ENCODE measurements around the gene CAMTA1.

CAMTA1 gene

DNA sequence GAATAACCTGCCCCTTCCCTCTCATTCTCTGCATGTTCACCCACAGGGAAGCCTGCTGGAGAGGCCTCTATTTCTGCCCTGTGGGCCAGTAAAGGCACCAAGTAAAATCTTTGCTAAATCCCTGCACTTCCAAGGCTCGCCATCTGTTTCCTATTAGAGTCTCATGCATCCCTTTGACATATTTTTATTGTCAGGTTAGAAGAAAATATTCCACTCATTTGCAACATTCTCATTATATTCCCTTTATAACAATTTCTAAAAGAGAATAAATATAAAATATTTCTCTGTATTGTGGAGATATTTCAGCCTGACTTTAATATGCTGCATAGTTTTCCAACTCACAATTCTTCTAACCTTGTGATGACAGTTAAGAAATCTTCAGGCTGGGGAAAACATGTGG lies 645.4 kb downstream of the CAMTA1 start:
- DNase-seq = no peak

DNA sequence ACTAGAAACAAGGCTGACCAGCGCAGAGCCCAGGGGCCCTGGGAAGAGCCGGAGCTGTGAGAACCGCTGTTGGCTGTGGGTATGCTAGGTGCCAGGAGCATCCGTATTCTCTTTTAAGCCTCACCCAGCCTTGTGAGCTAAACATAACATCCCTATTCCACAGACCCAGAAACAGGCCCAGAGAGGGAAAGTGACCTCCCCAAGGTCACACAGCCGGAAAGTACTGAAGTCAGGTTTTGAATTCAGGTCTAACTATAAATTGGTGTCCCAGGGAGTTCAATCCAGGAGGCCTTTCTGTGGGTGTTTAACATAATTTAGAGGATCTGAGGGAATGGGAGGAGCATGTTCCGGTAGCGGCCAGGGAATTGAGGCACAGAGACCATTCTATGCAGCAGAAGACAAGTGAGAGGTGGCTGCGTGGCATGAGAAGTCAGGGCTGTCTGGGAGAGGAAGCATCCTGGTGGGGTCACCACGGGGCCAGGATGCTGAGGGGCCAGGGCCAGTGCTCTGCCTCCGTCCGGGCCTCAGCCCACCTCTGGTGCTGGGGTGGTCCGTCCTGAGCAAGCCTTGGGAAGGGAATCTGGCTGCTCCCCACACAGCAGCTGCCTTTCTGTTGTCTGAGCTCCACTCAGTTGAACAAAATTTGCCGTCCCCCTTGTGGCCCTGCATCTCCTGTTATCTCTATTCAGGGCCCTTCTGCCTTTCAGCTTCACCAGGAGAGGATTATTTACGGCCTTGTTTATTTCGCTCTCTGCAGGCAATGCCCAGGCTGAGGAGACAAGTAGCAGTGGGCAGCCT lies 647.0 kb downstream of the CAMTA1 start:
- peak; percentile 24 for DNase-seq

DNA sequence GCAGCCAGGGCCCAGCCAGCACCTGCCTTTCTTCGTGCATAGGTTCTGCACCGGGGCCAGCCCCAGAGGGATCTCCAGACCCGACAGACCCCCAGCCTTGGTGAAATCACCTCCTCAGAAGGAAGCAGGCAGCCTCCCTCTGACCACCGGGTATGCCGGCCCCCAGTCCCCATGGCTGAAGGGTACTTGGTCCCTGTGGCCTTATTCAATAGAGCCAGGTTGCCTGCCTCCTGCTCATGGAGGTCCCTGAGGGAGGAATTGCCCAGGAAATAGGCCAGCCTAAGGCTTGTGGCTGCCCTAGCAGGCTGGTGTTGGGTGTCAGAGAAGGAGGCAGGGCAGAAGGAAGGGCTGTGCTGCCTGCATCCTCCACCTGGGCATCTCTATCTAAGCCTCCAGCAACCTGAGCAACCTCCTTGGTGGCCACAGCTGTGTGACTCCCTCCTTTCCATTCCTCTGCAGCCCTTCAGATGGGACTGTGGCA lies 647.7 kb downstream of the CAMTA1 start:
- no peak for DNase-seq

DNA sequence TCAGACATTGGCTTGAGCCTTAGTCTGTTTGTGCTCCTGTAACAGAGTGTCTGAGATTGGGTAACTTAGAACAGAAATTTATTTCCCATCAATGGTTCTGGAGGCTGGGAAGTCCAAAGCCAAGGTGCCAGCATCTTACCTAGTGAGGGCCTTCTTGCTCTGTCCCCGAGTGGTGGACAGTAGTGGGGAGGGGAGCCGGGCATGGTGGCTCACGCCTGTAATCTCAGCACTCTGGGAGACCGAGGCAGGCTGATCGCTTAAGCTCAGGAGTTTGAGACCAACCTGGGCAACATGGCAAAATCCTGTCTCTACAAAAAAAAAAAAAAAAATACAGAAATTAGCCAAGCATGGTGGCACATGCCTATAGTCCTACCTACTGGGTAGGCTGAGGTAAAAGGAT lies 649.3 kb downstream of the CAMTA1 start:
- DNase-seq = no peak

DNA sequence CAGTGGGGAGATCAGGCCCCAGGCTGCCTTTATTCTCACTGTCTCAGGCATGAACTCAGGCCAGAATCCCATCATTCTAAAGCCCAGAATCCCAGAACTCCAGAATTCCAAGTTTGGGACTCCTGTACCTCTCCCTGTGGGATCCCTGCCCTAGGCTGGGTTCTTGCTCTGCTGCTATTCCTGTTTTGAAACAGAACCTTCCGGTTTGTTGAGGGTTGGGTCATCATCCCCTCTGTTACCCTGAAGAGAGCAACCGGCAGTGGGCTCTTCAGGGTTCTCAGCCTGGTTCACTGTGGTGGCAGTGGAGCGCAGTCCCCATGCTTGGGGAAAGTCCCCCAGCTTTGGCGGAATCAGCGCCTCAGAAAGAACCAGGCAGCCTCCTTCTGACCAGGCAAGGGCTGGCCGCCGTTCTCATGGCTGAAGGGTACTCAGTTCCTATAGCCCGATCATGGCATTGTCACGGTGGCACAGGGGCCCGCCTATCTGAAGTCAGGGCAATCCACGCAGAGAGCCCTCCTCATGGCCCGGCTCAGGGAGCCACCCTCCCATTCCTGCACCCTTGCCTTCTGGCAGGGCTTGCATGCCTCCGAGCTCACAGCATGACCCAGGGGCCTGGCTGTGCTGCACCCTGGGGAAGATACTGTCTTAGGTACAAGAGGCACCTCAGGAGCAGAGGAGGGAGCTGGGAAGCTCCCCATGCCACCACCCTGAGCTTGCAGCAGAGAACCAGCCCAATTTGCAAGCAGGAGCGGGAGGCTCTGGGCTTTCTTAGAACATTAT lies 650.2 kb downstream of the CAMTA1 start:
- no peak for DNase-seq

DNA sequence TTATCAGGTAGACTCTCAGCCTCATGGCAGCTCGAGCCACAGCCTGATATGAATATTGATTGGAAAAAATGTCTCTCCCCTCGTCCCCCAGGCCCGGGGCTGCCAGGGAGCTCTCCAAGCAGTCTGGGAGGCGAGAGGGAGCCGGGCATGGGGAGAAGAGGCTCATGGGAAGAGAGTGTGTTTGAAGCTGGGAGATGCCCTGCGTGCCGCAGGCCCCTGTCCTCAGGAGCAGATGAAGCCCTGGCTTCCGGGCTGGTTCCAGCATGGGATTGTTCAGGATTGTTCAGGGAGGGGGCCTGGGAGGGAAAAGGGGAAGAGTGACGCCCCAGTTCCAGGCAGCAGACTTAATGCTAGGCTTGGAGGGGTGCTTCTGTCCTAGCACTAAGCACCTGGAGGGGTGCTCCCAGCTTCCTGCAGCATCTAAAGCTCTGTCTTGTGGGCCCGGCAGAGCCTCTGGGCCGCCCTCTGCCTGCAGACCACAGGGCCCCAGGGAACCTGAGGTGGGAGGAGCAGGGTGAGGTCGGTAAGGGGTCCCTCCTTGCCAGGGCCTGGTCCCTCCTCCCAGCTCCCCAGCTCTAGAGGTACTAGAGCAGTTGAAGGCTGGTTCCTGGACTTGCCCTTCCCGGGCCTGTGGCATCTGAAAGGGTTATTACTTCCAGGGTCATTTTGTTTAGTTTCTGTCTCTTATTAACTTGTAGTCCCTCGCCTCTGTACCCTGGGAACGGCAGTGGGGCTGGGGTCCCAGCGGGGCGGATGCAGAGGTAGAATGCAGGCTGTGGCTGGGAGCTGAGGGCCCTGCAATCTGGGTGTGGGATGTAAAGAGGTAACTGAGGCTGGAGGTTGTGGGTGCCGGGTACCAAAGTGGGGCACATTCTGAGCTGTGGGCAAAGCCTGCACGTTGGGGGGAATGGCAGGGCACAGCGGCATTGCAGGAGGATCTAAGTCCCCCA lies 651.1 kb downstream of the CAMTA1 start:
- DNase-seq = no peak

DNA sequence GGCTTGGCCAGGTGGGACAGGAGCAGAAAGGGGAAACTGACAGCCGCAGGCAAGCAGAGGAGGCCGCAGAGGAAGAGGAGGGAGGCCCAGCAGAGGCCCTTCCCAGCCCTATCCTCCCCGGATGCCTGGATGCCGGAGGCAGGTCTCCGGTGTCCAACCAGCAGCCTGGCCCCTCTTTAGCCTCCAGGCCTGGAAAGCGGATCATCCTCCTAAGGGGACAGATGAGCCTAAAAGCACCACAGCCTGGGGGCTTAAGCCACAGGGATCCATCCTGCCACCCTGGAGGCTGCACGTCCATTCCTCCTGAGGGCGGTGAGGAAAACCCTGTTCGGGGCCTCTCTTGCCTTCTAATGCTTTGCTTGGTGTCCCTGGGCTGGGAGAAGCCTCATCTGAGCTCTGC lies 651.8 kb downstream of the CAMTA1 start:
- DNase-seq = no peak

DNA sequence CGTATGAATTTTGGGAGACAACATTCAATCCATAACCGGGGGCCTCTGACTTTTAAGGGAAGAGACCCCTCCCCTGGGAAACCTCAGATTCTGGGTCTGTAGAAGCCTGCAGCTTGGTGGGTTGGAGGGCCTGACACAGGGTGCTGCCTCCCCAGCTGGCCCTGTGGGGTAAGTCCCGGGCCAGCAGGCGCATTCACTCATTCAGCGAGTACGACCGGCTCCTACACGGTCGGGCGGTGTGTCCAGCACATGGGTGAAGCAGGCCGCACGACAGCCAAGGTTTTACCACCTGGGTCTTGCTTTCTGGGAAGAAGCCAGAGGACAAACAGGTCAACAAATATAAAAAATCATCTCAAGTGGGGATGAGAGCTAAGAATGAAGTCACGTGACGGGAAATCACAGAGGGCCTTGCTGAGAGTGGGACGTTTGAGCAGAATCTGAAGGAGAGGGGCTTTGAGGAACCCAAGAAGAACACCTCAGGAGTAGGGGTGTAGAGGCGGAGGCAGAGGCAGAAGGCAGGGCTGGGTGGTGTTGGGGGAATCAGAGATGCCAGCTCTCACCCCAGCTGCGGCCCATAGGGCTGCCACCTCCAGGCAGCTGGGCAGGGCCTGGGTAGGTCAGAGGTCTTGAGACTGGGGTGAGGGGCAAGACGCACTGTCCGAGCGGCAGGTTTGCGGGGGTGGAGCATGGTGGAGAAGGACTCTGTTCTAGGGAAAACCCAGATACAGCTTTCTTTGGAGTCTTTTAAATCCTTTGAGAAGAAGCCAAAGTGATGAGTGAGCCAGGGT lies 652.5 kb downstream of the CAMTA1 start:
- no peak for DNase-seq

DNA sequence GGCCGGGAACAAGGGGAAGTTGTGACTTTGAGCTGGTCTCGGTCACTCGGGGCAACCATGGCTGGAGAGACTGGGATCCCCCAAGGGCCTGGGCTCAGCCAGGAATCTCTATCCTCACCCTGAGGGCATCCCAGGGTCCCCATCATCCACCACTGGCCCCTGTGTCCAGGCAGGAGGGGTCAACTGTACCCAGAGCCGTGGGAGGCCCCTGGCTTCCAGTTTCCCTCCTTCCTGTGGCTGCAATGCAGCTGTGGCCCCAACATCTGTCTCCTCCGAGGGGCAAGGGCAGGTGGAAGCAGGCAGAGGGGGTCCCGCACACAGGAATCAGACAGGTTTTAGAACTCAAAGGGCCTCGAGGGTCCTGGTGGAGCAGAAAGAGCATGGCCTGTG lies 653.1 kb downstream of the CAMTA1 start:
- DNase-seq = no peak

DNA sequence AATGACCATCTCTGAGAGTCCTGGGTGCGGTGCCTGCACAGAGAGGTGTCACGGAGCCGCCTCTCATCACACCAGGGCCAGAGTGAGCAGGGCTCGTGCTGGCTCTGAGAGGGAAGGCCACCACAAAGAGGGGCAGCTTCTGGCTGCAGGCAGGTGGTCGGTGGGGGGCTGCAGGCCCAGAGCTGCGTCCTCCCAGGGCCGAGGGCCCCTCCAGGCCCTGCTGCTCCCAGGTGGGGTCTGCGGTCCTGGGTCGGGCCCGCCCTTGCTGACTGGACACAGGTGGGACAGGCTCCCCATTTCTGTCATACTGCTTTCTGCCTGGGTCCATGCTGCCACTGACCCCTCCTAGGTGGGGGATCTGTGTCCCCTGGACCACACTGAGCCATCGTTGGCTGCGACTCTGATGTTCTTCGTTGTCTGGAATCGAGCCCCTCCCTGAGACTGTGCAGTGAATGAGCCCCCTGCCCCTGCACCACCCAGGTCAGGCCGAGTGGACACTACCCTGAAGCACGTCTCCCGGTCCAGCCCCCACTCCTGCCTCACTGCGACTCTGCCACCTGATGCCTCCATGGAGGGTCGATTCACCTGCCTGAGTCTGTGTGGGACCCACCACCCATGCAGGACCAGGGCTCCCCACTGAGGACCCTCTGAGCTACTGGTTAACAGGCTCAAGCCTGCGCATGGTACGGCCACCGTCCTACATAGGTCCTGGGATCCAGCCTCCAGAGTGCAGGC lies 653.8 kb downstream of the CAMTA1 start:
- no peak for DNase-seq

DNA sequence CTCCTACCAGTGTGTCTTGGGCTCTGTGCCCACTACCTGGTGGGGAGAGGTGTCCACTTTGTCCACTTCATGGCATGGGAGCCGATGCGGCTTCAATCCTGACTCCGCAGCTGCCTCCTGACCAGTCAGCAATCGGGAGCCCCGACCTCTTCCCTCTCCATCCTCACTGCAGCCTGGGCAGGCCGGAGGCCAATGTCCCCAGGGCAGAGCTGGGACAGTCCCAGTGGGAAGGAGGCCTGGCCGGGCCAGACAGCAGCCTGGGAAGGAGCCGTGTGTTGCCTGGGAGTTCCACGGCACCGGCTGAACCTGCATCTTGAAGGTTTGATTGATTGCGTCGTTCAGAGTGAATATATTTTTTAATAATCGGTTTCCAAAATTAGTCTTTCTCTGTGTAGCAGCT lies 654.9 kb downstream of the CAMTA1 start:
- no peak for DNase-seq

DNA sequence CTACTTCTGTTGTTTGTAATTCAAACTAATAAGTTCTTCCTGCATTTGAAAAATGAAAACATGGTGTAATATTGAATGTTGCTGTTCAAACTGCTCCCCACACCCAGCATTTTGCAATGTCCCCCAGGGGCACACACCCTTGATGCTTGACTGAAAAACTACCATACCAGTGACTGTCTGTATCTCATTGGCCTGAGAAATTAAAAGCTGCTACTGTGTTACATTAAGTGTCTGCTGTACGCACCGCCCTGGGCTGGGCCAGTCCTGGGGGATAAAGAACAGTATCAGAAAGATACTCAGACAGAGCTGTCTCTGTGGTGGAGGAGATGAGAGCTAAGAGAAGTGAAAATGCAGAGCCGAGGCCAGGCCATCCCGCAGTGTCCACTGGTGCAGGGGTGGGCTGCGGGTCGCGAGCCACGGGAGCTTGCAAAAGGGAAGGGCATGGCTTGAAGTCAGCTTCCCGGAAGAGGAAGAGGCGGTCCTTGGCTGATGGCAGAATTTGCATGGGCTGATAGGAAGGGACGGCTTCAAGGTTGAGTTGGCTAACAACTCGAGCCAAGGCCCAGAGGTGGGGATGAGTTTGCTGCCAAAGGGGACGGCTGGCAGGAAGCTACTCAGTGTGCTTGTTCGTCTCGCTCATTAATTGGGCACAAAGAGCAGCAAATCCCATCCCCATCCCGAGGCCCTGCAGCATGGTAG lies 656.0 kb downstream of the CAMTA1 start:
- no peak for DNase-seq

DNA sequence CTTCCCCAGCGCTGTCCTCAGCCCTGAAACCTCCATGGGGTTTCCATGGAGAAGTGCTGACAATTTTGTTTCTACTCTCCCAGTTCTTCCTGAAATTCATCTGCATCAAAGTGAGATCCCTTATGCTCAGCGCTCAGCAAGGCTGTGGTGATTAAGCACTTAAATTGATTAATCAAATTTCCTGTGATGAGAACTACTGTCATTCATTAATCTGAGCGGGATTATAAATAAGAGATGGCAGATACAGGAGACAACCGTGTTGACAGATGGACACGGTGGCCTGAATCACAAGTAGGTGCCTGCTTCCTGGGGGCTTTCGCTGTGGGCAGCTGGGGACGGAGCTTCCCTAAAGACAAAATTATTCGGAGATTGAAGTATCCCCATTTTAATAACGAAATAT lies 656.8 kb downstream of the CAMTA1 start:
- DNase-seq = no peak

DNA sequence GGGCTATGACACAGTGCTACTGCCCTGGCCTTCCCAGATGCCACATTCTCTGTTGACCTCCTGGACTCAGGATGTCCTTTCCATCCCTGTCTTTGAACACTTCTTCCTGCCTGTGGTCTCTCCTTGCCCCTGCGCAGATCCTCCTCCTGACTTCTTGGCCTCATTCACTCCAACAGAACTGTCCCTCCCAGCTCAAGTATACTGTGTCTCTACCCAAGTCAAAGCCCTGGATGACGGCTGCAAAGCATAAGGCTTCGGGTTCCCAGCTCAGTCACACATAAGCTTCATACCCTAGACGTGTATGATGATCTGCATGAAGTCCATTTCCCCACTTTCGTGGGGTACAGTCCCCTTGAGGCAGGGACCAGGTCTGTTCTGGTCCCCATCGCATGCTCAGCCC lies 657.7 kb downstream of the CAMTA1 start:
- DNase-seq = no peak

DNA sequence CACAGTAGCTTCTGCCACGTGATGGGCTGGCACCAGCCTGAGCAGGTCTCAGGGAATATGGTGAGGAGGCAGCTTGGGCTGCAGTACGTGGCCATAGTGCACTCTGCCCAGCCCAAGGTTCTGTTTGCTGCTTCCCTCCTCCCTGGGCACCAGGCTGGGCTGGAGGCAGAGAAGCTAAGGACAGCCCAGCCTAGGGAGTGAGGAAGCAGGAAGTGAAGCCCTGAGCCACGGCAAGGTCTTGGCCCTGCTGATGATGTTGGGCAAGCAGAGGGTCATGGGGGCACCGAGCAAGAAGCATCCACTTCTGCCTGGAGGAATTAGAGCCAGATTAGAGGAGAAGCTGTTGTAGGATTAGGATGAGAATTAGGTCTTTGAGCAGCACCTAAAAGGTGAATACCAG lies 659.1 kb downstream of the CAMTA1 start:
- DNase-seq = no peak

DNA sequence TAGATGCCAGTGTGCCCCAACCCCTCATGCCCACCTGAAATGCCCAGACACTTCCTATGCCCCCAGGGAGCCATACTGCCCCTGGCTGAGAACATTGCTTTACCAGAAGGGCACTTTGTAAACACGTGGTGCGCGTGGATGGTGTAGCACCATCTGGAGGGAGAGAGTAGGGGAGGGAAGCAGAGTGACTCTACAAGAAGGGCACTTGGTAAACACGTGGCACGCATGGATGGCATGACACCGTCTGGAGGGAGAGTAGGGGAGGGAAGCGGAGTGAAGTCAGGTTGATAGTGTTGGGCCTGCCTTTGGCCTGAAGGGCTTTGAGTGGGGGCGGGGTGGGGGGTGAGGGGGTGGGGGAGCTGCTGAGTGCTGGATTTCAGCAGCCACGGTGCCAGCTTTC lies 661.8 kb downstream of the CAMTA1 start:
- DNase-seq = peak; percentile 87

DNA sequence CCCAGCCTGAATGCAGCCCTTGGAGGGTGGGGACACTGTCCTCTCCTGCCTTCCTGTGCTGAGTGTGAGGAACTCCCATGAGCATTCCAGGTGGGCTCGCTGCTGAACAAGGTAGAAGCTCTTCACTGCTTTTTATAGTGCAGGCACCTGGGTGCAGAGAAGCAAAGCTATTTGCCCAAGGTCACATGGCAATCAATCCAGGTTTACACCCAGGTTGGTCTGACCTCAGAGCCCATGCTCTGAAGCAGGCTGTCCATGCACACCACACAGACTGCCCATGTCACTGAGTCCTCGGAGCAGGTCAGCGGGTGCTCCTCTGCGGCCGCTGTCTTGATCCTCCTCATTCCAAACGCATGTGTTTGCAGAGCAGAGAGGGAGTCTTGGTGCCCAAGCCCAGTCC lies 662.5 kb downstream of the CAMTA1 start:
- no peak for DNase-seq

DNA sequence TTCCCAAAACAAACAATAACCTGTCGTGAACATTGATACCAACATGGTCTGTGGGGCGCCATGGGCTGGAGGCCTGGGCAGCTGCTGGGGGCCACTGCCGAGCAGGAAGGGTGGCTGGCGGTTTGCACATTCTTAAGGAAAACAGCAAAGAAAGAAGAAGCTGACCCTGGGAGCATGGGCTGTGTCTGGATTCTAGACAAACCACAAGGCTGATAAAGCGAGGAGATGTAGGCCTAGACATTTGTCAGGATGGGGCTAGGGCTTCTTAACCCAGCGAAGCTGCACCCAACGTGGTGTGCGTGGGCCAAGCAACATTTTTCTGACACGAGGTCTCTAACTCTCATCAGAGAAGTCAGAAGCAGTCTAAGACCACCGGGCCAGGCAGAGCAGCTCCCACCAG lies 663.7 kb downstream of the CAMTA1 start:
- no peak for DNase-seq

DNA sequence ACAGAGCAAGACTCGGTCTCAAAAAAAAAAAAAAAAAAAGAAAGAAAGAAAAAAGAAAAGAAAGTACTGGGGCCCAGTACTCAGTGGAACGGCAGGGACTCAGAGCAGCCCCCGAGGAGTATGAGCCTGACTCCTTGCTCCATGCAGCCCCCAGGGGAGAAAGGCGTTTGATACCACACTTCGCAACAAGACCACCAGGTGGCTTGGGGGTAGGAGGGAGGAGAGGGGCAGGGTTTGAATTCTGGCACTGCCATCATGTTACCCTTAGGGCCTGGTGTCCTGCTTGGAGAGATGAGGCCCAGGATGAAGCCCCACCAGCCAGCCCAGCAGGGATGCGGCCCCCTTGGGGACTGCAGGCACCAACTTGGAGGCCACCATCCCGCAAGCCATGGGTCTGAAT lies 664.5 kb downstream of the CAMTA1 start:
- DNase-seq = no peak

DNA sequence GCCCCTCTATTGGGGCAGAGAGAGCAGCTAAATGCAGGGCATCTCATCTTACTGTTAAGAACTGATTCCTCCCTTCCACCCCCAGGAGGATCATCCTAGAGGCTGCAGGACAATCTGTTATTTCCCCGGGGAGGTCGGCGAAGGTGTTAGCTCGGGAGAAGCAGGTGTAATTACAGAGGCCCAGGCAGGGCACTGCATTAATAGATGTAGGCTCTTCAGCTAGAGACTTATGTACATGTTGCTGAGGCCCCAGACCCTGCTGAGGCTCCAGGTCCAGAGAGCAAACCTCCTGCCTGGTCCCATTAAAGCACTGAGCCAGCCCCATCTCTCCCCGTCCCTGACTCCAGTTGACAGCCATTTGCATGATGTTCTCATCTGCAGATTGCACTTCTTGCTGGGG lies 665.6 kb downstream of the CAMTA1 start:
- peak; percentile 16 for DNase-seq

DNA sequence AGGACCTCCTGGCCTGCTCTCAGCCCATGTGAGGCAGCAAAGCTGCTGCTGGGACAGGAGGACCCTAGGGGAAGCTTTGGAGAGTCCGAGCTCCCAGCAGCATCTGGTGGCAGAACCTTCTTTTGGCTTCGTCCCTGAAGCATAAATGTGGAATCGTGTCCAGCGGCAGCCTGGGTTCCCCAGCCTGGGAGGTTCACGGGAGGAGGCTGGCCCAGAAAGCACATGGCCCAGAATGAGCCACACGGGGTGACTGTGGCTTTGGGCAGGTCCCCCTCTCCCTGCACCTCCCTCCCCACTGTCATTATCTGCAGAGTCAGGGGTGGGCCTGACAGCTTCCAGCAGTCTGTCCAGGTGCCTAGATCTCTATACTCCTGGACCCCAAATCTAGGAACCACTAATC lies 667.8 kb downstream of the CAMTA1 start:
- DNase-seq = no peak

Measured in NCI-H187 treated with DMSO at 0.1 percent for 48 hours (cell line).